ENCODE measurements around the gene F2RL3. TPM values are rescaled to one million over a fixed set of nuclear protein-coding genes. Genes with fewer than 3 reads are reported as not detected.
"Not testable (repeated sequence)": the region's sequence is repeated elsewhere in the genome, so short reads cannot be mapped to it uniquely, and the experiment has no call there.

Gene F2RL3
- total and polyA plus RNA-seq, 9 donors, result 0.19 to 0.67 (median 0.31) TPM

DNA sequence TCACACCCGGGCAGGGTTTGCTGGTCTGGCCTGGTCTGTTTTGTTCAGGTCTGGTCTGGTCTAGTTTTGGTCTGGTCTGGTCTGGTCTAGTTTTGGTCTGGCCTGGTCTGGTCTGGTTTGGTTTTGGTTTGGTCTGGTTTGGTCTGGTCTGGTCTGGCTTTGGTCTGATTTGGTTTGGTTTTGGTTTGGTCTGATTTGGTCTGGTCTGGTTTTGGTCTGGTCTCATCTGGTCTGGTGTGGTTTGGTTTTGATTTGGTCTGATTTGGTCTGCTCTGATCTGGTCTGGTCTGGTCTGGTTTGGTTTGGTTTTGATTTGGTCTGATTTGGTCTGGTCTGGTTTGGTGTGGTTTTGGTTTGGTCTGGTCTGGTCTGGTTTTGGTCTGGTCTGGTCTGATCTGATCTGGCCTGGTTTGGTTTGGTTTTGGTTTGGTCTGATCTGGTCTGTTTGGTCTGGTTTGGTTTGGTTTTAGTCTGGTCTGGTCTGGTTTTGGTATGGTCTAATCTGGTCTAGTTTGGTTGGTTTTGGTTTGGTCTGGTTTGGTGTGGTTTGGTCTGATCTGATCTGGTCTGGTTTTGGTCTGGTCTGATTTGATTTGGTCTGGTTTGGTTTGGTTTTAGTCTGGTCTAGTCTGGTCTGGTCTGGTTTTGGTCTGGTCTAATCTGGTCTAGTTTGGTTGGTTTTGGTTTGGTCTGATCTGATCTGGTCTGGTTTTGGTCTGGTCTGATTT is 14.4 kb upstream of the F2RL3 start:
- Histone ChIP-seq H3K27ac (ENCODE audit: low read length) (no peak overlapping the region), H3K4me3 (ENCODE audit: low read length) (no peak overlapping the region), H3K4me1 (ENCODE audit: control insufficient read depth, insufficient read depth, low read length) (no peaks in the 10 kb centered on the region), H3K36me3 (ENCODE audit: control insufficient read depth, insufficient read depth, low read length) (peaks cover 77% of the 10 kb centered on the region), H3K9me3 (replicated peaks; ENCODE audit: control insufficient read depth, low read depth, low read length) (no peaks in the 10 kb centered on the region), H3K27me3 (ENCODE audit: control insufficient read depth, insufficient read depth, low read length) (no peaks in the 10 kb centered on the region)
- WGBS (ENCODE audit: insufficient coverage), result no CpG with 5 or more reads among the region's 1 CpG
- no peak for DNase-seq

DNA sequence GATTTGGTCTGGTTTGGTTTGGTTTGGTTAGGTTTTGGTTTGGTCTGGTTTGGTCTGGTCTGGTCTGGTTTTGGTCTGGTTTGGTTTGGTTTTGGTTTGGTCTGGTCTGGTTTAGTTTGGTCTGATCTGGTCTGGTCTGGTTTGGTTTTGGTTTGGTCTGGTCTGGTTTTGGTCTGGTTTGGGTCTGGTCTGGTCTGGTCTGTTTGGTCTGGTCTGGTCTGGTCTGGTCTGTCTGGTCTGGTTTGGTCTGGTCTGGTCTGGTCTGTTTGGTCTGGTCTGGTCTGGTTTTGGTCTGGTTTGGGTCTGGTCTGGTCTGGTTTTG is 13.9 kb upstream of the F2RL3 start:
- H3K36me3 ChIP-seq (ENCODE audit: control insufficient read depth, insufficient read depth, low read length), result peaks cover 77% of the 10 kb centered on the region
- H3K9me3 ChIP-seq (replicated peaks; ENCODE audit: control insufficient read depth, low read depth, low read length); H3K4me3 ChIP-seq (ENCODE audit: low read length); H3K27me3 ChIP-seq (ENCODE audit: control insufficient read depth, insufficient read depth, low read length); H3K4me1 ChIP-seq (ENCODE audit: control insufficient read depth, insufficient read depth, low read length); H3K27ac ChIP-seq (ENCODE audit: low read length); DNase-seq: not testable (repeated sequence)

DNA sequence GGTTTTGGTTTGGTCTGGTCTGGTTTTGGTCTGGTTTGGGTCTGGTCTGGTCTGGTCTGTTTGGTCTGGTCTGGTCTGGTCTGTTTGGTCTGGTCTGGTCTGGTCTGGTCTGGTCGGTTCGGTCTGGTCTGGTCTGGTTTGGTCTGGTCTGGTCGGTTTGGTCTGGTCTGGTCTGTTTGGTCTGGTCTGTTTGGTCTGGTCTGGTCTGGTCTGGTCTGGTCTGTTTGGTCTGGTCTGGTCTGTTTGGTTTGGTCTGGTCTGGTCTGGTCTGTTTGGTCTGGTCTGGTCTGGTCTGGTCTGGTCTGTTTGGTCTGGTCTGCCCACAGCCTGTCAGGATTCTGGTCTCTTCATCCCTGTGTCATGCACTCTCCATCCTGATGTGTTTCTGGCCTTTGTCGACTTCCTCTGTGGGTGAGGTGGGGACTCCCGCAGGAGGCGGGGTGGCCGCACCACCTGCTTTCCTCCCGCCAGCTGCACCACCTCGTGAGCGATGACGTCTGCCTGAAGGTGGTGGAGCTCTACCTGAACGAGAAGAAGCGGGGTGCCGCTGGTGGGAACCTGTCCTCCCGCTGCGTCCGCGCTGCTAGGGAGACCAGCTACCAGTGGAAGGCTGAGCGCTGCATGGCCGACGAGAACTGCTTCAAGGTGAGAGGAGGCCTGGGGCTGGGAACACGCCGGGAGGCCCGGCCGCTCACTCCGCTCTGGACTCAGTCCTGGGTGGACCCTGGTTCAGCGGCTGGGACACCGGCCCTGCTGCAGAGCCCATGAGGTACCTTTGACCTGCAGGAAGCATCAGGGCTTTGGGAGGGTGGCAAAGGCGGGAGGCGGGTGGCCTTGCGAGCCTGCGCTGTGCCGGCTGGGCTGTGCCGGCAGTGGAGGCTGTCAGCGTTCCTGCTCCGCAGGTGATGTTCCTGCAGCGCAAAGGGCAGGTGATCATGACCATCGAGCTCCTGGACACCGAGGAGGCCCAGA is 12.9 kb upstream of the F2RL3 start:
- H3K9me3 ChIP-seq (replicated peaks; ENCODE audit: control insufficient read depth, low read depth, low read length), result peaks cover 4% of the 10 kb centered on the region
- WGBS (ENCODE audit: insufficient coverage), result 91% methylated on average over 37 of the region's 39 CpGs
- H3K27ac ChIP-seq (ENCODE audit: low read length), result no peak overlapping the region
- no peak for DNase-seq
- H3K36me3 ChIP-seq (ENCODE audit: control insufficient read depth, insufficient read depth, low read length), result peaks cover 76% of the 10 kb centered on the region
- H3K4me3 ChIP-seq (ENCODE audit: low read length), result no peak overlapping the region
- no peaks in the 10 kb centered on the region for H3K27me3 ChIP-seq (ENCODE audit: control insufficient read depth, insufficient read depth, low read length)
- H3K4me1 ChIP-seq (ENCODE audit: control insufficient read depth, insufficient read depth, low read length), result no peaks in the 10 kb centered on the region

DNA sequence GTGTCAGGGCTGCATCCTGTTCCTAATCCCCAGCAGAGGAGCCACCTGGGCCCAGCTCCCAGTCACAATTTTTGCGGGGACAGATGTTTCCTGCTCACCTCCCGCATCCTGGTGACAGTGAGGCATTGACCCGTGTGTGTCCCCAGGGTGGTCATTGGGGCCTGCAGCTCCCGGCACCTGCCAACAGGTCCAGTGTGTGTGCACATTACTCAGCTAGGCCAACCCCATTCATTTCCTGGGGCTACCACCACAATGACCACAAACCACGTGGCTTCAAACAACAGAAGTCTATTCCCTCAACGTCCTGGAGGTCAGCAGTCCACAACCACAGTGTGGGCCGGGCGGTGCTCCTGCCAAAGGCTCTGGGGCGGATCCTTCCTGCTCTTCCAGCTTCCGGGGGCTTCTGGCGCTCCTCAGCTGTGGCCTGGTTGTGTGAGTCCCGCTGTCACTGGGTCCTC is 11.9 kb upstream of the F2RL3 start:
- 62% methylated on average over 12 of the region's 12 CpGs for WGBS (ENCODE audit: insufficient coverage)
- no peak overlapping the region for H3K27ac ChIP-seq (ENCODE audit: low read length)
- no peaks in the 10 kb centered on the region for H3K27me3 ChIP-seq (ENCODE audit: control insufficient read depth, insufficient read depth, low read length)
- H3K4me3 ChIP-seq (ENCODE audit: low read length), result no peak overlapping the region
- H3K36me3 ChIP-seq (ENCODE audit: control insufficient read depth, insufficient read depth, low read length), result peaks cover 69% of the 10 kb centered on the region
- H3K9me3 ChIP-seq (replicated peaks; ENCODE audit: control insufficient read depth, low read depth, low read length), result peaks cover 13% of the 10 kb centered on the region
- no peaks in the 10 kb centered on the region for H3K4me1 ChIP-seq (ENCODE audit: control insufficient read depth, insufficient read depth, low read length)
- DNase-seq, result no peak

DNA sequence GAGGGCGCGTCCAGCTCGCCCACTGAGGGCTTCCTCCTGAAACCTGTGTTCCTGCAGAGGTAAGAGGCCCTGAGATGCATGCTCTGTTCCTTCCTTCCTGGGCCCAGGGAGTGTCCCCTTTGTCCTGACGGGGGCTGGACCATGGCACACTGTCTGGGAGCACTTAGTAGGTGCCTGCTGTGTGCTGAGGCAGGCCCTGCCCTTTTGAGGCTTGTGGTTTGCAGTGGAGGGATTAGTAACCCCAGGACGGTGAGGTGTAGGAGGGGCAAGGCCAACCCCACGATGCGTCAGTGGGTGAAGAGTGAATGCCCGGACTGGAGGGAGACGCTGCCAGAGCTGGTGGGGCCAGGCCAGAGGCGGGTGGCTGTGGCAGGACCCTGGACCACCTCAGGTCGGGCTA is 11.2 kb upstream of the F2RL3 start:
- WGBS (ENCODE audit: insufficient coverage), result 90% methylated on average over 9 of the region's 11 CpGs
- H3K36me3 ChIP-seq (ENCODE audit: control insufficient read depth, insufficient read depth, low read length), result peaks cover 62% of the 10 kb centered on the region
- H3K9me3 ChIP-seq (replicated peaks; ENCODE audit: control insufficient read depth, low read depth, low read length), result peaks cover 18% of the 10 kb centered on the region
- no peaks in the 10 kb centered on the region for H3K4me1 ChIP-seq (ENCODE audit: control insufficient read depth, insufficient read depth, low read length)
- no peak overlapping the region for H3K27ac ChIP-seq (ENCODE audit: low read length)
- H3K4me3 ChIP-seq (ENCODE audit: low read length), result no peak overlapping the region
- no peak for DNase-seq
- H3K27me3 ChIP-seq (ENCODE audit: control insufficient read depth, insufficient read depth, low read length), result no peaks in the 10 kb centered on the region

DNA sequence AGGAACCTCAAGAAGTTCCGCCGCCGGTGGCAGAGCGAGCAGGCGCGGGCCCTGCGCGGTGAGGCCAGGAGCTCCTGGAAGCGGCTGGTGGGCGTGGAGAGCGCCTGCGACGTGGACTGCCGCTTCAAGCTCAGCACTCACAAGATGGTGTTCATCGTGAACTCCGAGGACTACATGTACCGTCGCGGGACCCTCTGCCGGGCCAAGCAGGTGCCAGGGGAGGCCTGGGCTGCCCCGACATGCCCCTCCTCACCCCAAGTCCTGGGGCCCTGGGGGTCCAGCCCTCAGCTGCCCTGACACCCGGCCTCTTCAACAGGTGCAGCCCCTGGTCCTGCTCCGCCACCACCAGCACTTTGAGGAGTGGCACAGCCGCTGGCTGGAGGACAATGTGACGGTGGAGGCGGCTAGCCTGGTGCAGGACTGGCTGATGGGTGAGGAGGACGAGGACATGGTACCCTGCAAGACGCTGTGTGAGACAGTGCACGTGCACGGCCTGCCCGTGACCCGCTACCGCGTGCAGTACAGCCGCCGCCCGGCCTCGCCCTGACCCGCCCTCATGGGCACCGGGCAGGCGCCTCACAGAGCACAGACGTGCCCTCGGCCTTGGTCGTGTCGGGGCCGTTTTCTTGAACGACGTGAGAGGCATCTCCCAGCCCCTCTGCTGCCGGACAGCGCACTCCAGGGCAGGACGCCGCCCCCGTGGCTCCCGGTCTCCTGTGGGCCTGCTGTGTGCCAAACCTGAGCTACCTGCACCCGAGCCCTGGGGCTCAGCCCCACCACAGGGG is 10.4 kb upstream of the F2RL3 start:
- no peaks in the 10 kb centered on the region for H3K4me1 ChIP-seq (ENCODE audit: control insufficient read depth, insufficient read depth, low read length)
- no peak overlapping the region for H3K4me3 ChIP-seq (ENCODE audit: low read length)
- DNase-seq, result no peak
- no peak overlapping the region for H3K27ac ChIP-seq (ENCODE audit: low read length)
- 93% methylated on average over 49 of the region's 55 CpGs for WGBS (ENCODE audit: insufficient coverage)
- peaks cover 55% of the 10 kb centered on the region for H3K36me3 ChIP-seq (ENCODE audit: control insufficient read depth, insufficient read depth, low read length)
- peaks cover 24% of the 10 kb centered on the region for H3K9me3 ChIP-seq (replicated peaks; ENCODE audit: control insufficient read depth, low read depth, low read length)
- H3K27me3 ChIP-seq (ENCODE audit: control insufficient read depth, insufficient read depth, low read length), result no peaks in the 10 kb centered on the region

DNA sequence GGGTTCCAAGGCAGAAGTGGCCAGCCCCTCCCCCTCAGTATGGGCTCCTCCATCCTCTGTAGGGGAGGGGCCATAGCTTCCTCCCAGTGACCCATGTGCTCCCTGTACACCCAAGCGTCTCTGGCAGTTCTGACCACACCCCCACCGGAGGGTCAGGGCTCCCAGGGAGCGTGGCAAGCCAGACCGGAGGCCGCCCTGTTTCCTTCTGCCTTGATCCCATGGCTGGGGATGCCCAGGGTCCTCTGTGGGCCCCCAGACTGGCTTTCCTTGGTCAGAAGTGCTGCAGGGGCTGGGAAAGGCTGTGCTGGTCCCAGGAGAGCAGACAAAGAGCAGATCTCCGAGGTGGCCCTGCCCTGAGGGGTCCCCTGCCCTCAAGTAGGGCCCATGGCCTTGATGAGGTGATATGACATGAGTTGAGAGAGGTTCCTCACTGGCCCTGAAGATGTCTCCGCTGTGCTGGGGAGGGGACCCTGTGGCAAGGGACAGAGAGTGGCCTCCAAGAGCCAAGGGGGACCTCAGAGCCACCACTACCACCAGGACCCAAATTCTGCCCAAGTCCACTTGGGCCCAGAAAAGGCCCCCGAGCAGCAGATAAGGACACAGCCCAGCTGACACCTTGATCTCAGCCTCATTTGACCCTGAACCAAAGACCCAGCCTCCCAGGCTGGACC is 7.8 kb upstream of the F2RL3 start:
- 88% methylated on average over 7 of the region's 8 CpGs for WGBS (ENCODE audit: insufficient coverage)
- no peak for DNase-seq

DNA sequence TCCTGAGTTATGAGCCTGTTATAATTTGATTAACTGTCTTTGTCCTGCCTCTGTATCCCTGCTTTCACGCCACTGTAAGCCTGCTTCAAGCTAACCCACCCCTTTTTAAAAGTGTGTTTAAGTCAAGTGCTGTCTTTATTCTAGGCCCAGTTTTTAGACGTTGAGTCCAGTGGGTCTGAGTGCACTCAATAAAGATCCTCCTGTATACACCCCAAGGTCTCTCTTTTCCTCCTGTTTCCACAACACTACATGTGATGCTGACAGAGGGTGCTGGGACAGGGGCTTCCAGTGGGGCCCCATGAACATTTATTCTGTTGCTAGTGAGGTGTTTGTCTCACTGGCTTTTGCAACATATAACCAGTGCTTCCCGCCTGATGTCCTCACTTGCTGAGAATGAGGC is 6.7 kb upstream of the F2RL3 start:
- 100% methylated on average over 1 of the region's 3 CpGs for WGBS (ENCODE audit: insufficient coverage)
- Histone ChIP-seq H3K36me3 (ENCODE audit: control insufficient read depth, insufficient read depth, low read length) (peaks cover 37% of the 10 kb centered on the region), H3K4me3 (ENCODE audit: low read length) (no peak overlapping the region), H3K27me3 (ENCODE audit: control insufficient read depth, insufficient read depth, low read length) (peaks cover 2% of the 10 kb centered on the region), H3K27ac (ENCODE audit: low read length) (no peak overlapping the region), H3K9me3 (replicated peaks; ENCODE audit: control insufficient read depth, low read depth, low read length) (peaks cover 24% of the 10 kb centered on the region), H3K4me1 (ENCODE audit: control insufficient read depth, insufficient read depth, low read length) (no peaks in the 10 kb centered on the region)
- no peak for DNase-seq

More for the DNA sequence above, 7.8 kb upstream of the F2RL3 start:
- H3K27me3 ChIP-seq (ENCODE audit: control insufficient read depth, insufficient read depth, low read length), result peaks cover 2% of the 10 kb centered on the region
- H3K9me3 ChIP-seq (replicated peaks; ENCODE audit: control insufficient read depth, low read depth, low read length), result peaks cover 24% of the 10 kb centered on the region
- H3K27ac ChIP-seq (ENCODE audit: low read length), result no peak overlapping the region
- H3K36me3 ChIP-seq (ENCODE audit: control insufficient read depth, insufficient read depth, low read length), result peaks cover 48% of the 10 kb centered on the region
- H3K4me1 ChIP-seq (ENCODE audit: control insufficient read depth, insufficient read depth, low read length), result no peaks in the 10 kb centered on the region
- no peak overlapping the region for H3K4me3 ChIP-seq (ENCODE audit: low read length)

DNA sequence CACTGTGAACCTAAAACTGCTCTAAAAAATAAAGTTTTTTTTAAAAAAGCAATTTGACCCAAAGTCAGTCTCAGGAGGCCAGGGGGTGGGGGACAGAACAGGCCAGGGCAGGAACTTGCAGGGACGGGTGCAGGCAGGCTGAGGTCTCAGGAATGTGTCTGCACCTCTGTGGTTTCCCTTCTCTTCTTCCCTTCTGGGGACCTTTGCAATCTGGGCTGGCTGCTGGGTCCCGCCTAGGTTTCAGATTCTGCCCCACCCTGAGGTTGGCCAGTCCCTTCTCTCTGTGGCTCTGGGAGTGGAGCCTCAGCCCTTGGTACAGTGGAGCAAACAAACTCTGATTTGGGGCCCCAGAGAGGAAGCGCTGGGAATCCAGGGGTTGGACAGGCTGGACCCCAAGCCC is 5.3 kb upstream of the F2RL3 start:
- 80% methylated on average over 3 of the region's 3 CpGs for WGBS (ENCODE audit: insufficient coverage)
- Histone ChIP-seq H3K4me1 (ENCODE audit: control insufficient read depth, insufficient read depth, low read length) (peaks cover 4% of the 10 kb centered on the region), H3K36me3 (ENCODE audit: control insufficient read depth, insufficient read depth, low read length) (peaks cover 24% of the 10 kb centered on the region), H3K9me3 (replicated peaks; ENCODE audit: control insufficient read depth, low read depth, low read length) (peaks cover 24% of the 10 kb centered on the region), H3K4me3 (ENCODE audit: low read length) (no peak overlapping the region), H3K27me3 (ENCODE audit: control insufficient read depth, insufficient read depth, low read length) (peaks cover 2% of the 10 kb centered on the region), H3K27ac (ENCODE audit: low read length) (no peak overlapping the region)
- DNase-seq, result no peak
